Loucy (cell line): ENCODE results near the gene TTC13.

ENCODE experiments used
- EZH2phosphoT487 ChIP-seq: fragments of 200-600 bp; IDR thresholded peaks from 2 replicates; pipeline ENCODE4 v1.6.1; 2018; ENCODE audit warnings: antibody characterized with exemption, mild to moderate bottlenecking, moderate library complexity, borderline replicate concordance
- TF ChIP-seq, protein P1 (sequence below): fragments of 200-600 bp; sonication (generic); conservative IDR thresholded peaks from 2 replicates; pipeline ENCODE4 v1.5.1; 2014; ENCODE audit warnings: mild to moderate bottlenecking, antibody characterized with exemption, low read length

GRCh38 chr1:230869500-230869899 lies 109.2 kb downstream of the TTC13 start:
- TF ChIP-seq, protein P1, sequence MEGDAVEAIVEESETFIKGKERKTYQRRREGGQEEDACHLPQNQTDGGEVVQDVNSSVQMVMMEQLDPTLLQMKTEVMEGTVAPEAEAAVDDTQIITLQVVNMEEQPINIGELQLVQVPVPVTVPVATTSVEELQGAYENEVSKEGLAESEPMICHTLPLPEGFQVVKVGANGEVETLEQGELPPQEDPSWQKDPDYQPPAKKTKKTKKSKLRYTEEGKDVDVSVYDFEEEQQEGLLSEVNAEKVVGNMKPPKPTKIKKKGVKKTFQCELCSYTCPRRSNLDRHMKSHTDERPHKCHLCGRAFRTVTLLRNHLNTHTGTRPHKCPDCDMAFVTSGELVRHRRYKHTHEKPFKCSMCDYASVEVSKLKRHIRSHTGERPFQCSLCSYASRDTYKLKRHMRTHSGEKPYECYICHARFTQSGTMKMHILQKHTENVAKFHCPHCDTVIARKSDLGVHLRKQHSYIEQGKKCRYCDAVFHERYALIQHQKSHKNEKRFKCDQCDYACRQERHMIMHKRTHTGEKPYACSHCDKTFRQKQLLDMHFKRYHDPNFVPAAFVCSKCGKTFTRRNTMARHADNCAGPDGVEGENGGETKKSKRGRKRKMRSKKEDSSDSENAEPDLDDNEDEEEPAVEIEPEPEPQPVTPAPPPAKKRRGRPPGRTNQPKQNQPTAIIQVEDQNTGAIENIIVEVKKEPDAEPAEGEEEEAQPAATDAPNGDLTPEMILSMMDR, result no peak
- TF ChIP-seq EZH2phosphoT487, result no peak
